ENCODE data around the gene MTM1.
A peak's percentile ranks its signal among the peaks of the same experiment; 100 is the strongest.

The MTM1 gene

DNA sequence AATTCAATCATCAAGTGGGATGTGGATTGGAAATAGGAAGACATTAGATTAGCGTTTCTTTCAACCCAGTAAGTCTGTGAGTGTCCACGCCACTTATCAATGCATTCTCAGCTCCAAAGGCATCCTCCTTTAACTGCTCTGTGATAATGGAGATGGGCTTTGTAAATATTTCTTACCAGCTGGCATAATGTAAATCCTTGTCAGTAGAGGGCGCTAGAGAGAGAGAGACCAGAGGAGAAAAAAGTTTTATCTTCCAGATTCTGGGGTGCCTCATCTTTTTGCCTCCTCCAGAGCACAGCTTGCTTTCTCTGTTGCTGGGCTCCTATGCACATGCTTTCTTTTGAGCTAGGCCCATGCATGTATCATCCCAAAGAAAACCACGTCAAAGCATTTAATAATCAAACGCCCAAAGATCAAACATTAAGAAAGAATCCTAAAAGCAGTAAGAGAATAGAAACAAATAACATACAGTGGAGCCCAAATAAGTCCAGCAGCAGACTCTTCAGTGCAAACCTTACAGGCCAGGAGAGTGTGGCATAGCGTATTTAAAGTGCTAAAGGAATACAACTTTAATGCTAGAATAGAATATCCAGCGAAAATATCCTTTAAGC, 115.2 kb downstream of the MTM1 start:
- peak; percentile 73 for ATAC-seq
- TF ChIP-seq ZNF565 (CRISPR knock-in tag; conservative IDR thresholded peaks at IDR 0.05; ENCODE audit: low read depth) = no peak
- no peak for TF ChIP-seq TSHZ2 (CRISPR knock-in tag; IDR thresholded peaks at IDR 0.05)
- TF ChIP-seq ZNF70 (CRISPR knock-in tag; IDR thresholded peaks at IDR 0.05) = no peak
- TF ChIP-seq POU6F1 (CRISPR knock-in tag; IDR thresholded peaks at IDR 0.05; ENCODE audit: borderline replicate concordance, low read depth) = no peak
- no peak for TF ChIP-seq ESRRG (CRISPR knock-in tag; IDR thresholded peaks at IDR 0.05)
- TF ChIP-seq ZC3H10 (CRISPR knock-in tag; IDR thresholded peaks at IDR 0.05) = no peak
- TF ChIP-seq TCF4 (CRISPR knock-in tag; IDR thresholded peaks at IDR 0.05; ENCODE audit: borderline replicate concordance) = no peak
- no peak for TF ChIP-seq PATZ1 (CRISPR knock-in tag; IDR thresholded peaks at IDR 0.05; ENCODE audit: borderline replicate concordance)
- no peak for TF ChIP-seq CREB5 (CRISPR knock-in tag; IDR thresholded peaks at IDR 0.05; ENCODE audit: low read depth)
- TF ChIP-seq ZFP30 (CRISPR knock-in tag; IDR thresholded peaks at IDR 0.05) = no peak
- TF ChIP-seq OSR1 (CRISPR knock-in tag; IDR thresholded peaks at IDR 0.05) = no peak
- no peak for TF ChIP-seq BACH2 (CRISPR knock-in tag; IDR thresholded peaks at IDR 0.05; ENCODE audit: borderline replicate concordance)
- TF ChIP-seq GLIS3 (CRISPR knock-in tag; IDR thresholded peaks at IDR 0.05) = no peak
- no peak for TF ChIP-seq ZFP3 (CRISPR knock-in tag; IDR thresholded peaks at IDR 0.05)
- TF ChIP-seq SNAI2 (CRISPR knock-in tag; IDR thresholded peaks at IDR 0.05) = no peak
- TF ChIP-seq TOX (CRISPR knock-in tag; IDR thresholded peaks at IDR 0.05; ENCODE audit: borderline replicate concordance) = no peak
- no peak for TF ChIP-seq ISL1 (CRISPR knock-in tag; IDR thresholded peaks at IDR 0.05)
- TF ChIP-seq CSRNP3 (CRISPR knock-in tag; IDR thresholded peaks at IDR 0.05) = no peak
- no peak for TF ChIP-seq ZNF8 (CRISPR knock-in tag; IDR thresholded peaks at IDR 0.05)
- no peak for TF ChIP-seq PPARA (CRISPR knock-in tag; IDR thresholded peaks at IDR 0.05; ENCODE audit: borderline replicate concordance)

DNA sequence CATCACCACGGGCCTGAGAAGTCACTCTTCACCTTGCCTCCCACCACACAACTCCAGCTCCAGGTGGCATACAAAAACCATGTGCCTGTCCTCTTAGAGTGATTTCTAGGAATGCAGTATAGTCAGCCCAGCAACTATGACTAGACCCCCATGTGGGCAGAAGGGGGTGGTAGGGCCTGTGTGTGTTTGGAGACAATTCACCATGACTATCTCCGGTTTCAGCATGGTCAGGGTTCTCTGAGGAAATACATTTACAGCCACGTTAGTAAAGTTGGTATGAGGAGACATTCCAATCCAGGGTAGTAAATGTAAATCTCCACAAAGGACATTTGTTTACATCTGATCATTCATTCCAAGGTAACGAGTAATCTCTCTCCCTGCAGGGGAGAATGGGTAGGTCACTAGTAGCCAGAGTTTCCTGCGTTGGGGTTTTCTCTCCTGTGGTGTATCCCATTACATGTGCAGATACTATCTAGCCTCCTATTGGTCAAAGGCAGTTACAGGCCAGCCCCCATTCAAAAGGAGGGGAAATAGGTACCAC, 120.6 kb downstream of the MTM1 start:
- TF ChIP-seq ZFP30 (CRISPR knock-in tag; IDR thresholded peaks at IDR 0.05) = no peak
- TF ChIP-seq ZNF8 (CRISPR knock-in tag; IDR thresholded peaks at IDR 0.05) = no peak
- no peak for TF ChIP-seq POU6F1 (CRISPR knock-in tag; IDR thresholded peaks at IDR 0.05; ENCODE audit: borderline replicate concordance, low read depth)
- TF ChIP-seq CREB5 (CRISPR knock-in tag; IDR thresholded peaks at IDR 0.05; ENCODE audit: low read depth) = no peak
- no peak for TF ChIP-seq ZFP3 (CRISPR knock-in tag; IDR thresholded peaks at IDR 0.05)
- no peak for TF ChIP-seq ZNF565 (CRISPR knock-in tag; conservative IDR thresholded peaks at IDR 0.05; ENCODE audit: low read depth)
- no peak for TF ChIP-seq ISL1 (CRISPR knock-in tag; IDR thresholded peaks at IDR 0.05)
- no peak for TF ChIP-seq CSRNP3 (CRISPR knock-in tag; IDR thresholded peaks at IDR 0.05)
- peak; percentile 92 for ATAC-seq
